CD4-positive, alpha-beta T cell treated with Interferon alpha-2 for 1 hour (primary cell): ENCODE data around the gene PAX4.
A peak's percentile ranks its signal among the peaks of the same experiment; 100 is the strongest.

Experiments
- DNase-seq, 2 donors: peaks; one replicate each; pipeline ENCODE4 v3.0.0-alpha.2; 2020 to 2022

Gene PAX4

GRCh38 chr7:127628445-127628844, 10.5 kb upstream of the PAX4 start:
- no peak for DNase-seq

GRCh38 chr7:127625331-127625730, 7.4 kb upstream of the PAX4 start:
- no peak for DNase-seq

- no peak for DNase-seq
Measured at GRCh38 chr7:127620406-127621233, 2.7 kb upstream of the PAX4 start.

- DNase-seq = no peak
Measured at GRCh38 chr7:127619681-127620405, 1.9 kb upstream of the PAX4 start.

- DNase-seq = no peak
Measured at GRCh38 chr7:127618775-127619174, 833 bp upstream of the PAX4 start.

GRCh38 chr7:127616724-127617123, 1.2 kb downstream of the PAX4 start:
- DNase-seq = no peak

- DNase-seq = no peak
Measured at GRCh38 chr7:127612263-127612662, 5.7 kb downstream of the PAX4 start.

GRCh38 chr7:127609297-127609696, 8.6 kb downstream of the PAX4 start:
- DNase-seq = no peak

GRCh38 chr7:127608446-127608845, 9.5 kb downstream of the PAX4 start:
- DNase-seq = no peak

GRCh38 chr7:127600885-127601284, 17.1 kb downstream of the PAX4 start:
- no peak for DNase-seq

- DNase-seq = no peak
Measured at GRCh38 chr7:127598318-127598717, 19.6 kb downstream of the PAX4 start.

- DNase-seq = no peak
Measured at GRCh38 chr7:127595737-127596136, 22.2 kb downstream of the PAX4 start.

- DNase-seq = peak in 1 of 2 donors; percentile 14
Measured at GRCh38 chr7:127594490-127594889, 23.5 kb downstream of the PAX4 start.

- no peak for DNase-seq
Measured at GRCh38 chr7:127592550-127592949, 25.4 kb downstream of the PAX4 start.

- no peak for DNase-seq
Measured at GRCh38 chr7:127591591-127591990, 26.4 kb downstream of the PAX4 start.

GRCh38 chr7:127591189-127591588, 26.8 kb downstream of the PAX4 start:
- no peak for DNase-seq

- no peak for DNase-seq
Measured at GRCh38 chr7:127589896-127590295, 28.0 kb downstream of the PAX4 start.

GRCh38 chr7:127588697-127589482, 29.1 kb downstream of the PAX4 start:
- peak in 1 of 2 donors; percentile 39 for DNase-seq

GRCh38 chr7:127588019-127588696, 29.8 kb downstream of the PAX4 start, which contains the start of gene ARF5:
Gene ARF5 (plus strand): TSS chr7:127588411. CDS start chr7:127588499, 88 bp downstream.
- peak; percentile 88 to 93 for DNase-seq

GRCh38 chr7:127587663-127588018, 30.3 kb downstream of the PAX4 start:
- no peak for DNase-seq

GRCh38 chr7:127586346-127586745, 31.6 kb downstream of the PAX4 start:
- DNase-seq = no peak

- DNase-seq = peak; percentile 91 to 96
Measured at GRCh38 chr7:127585044-127585953, 32.6 kb downstream of the PAX4 start, which contains the start of gene GCC1. Gene GCC1 (minus strand): TSS chr7:127585596. CDS start chr7:127585182, 414 bp downstream.
